ENCODE measurements around the gene HPSE. TPM values are rescaled to one million over a fixed set of nuclear protein-coding genes. Genes with fewer than 3 reads are reported as not detected.

HPSE gene
- total RNA-seq, 4 donors from 2014 or later, result 0.63 to 3.1 (median 1.3) TPM

DNA sequence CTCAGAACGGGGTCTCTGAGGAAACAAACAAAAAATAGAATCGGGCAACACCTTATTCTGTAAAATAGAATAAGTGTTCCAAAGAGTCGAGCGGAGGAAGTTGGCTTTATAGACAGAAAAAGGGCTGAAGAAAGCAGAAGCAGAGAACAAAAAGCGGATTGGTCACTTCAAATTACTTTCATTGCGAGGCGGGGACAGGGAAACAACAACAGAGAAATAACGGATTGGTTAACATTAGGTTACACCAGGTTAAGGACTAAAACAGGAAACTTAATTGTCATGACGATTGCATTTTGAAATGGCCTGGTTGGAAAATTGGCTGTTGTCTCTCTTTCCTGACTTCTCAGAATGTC, 49.6 kb downstream of the HPSE start:
- H3K4me1 ChIP-seq, result peaks cover 0 to 15% of the 10 kb centered on the region in 2 donors
- no peaks in the 10 kb centered on the region for H3K9me3 ChIP-seq
- TF ChIP-seq POLR2A (IDR thresholded peaks at IDR 0.05), result no peak
- TF ChIP-seq, protein P1, sequence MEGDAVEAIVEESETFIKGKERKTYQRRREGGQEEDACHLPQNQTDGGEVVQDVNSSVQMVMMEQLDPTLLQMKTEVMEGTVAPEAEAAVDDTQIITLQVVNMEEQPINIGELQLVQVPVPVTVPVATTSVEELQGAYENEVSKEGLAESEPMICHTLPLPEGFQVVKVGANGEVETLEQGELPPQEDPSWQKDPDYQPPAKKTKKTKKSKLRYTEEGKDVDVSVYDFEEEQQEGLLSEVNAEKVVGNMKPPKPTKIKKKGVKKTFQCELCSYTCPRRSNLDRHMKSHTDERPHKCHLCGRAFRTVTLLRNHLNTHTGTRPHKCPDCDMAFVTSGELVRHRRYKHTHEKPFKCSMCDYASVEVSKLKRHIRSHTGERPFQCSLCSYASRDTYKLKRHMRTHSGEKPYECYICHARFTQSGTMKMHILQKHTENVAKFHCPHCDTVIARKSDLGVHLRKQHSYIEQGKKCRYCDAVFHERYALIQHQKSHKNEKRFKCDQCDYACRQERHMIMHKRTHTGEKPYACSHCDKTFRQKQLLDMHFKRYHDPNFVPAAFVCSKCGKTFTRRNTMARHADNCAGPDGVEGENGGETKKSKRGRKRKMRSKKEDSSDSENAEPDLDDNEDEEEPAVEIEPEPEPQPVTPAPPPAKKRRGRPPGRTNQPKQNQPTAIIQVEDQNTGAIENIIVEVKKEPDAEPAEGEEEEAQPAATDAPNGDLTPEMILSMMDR (IDR thresholded peaks at IDR 0.05), result no peak
- no peaks in the 10 kb centered on the region for H3K36me3 ChIP-seq
- DNase-seq, result no peak
- 2 to 4% methylated on average over 9 of the region's 9 CpGs for WGBS, 2 donors
- no peaks in the 10 kb centered on the region for H3K27me3 ChIP-seq
- intact Hi-C loops (cut with DNase I), result loop anchor here (10.0 kb wide), 1 partner anchor 820 kb away; no protein-coding TSS in a partner anchor
- peak overlapping the region; percentile 4 to 71 (median 18) for H3K4me3 ChIP-seq (replicated peaks in 1 of 3)
- H3K27ac ChIP-seq, result peak overlapping the region; percentile 16 to 94 (median 93)

- TF ChIP-seq POLR2A (IDR thresholded peaks at IDR 0.05), result peak in 1 of 2 donors; percentile 87
- TF ChIP-seq, protein P1 (IDR thresholded peaks at IDR 0.05), result peak in 4 of 6 experiments; percentile 23 to 52 (median 41)
- Histone ChIP-seq H3K36me3 (no peaks in the 10 kb centered on the region), H3K4me3 (replicated peaks in 1 of 3) (peak within 1 kb of the TSS; percentile 4 to 71 (median 52)), H3K27me3 (no peaks in the 10 kb centered on the region), H3K4me1 (peaks cover 0 to 15% of the 10 kb centered on the region in 2 donors), H3K27ac (peak within 1 kb of the TSS; percentile 16 to 94 (median 93)), H3K9me3 (no peaks in the 10 kb centered on the region)
- WGBS, 2 donors, result 0% methylated on average over 34 to 37 of the region's 76 CpGs
- intact Hi-C loops (cut with DNase I), result loop anchor here (10.0 kb wide), 1 partner anchor 820 kb away; no protein-coding TSS in a partner anchor
- peak; percentile 96 for DNase-seq
These were observed 50.2 kb downstream of the HPSE start, which contains the start of gene COQ2 for GRCh38 chr4:83284193-83285054. Gene COQ2 (minus strand): TSS chr4:83284798. CDS start chr4:83284764, 34 bp downstream.

DNA sequence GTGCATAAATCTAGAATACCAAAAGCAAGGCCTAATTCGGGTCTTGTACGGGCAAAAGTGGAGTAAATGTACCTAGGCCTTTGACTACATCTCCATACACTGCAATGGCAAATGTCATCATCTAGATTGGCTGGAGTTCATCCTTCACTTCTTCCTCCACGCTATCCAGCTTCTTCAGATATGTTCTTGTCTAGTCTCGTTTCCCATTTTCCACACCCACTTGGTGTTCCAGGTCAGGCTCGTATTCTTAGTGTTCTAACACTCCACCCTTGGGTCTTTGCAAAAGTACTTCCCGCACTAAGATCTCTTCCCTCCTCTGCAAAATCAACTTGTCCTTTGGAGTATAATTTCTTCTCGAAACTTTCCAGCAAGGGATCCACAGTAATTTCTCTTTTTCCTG, 51.5 kb downstream of the HPSE start:
- intact Hi-C loops (cut with DNase I), result loop anchor here (10.0 kb wide), 1 partner anchor 818 kb away; no protein-coding TSS in a partner anchor
- Histone ChIP-seq H3K27ac (no peak overlapping the region), H3K36me3 (peaks cover 0 to 6% of the 10 kb centered on the region in 2 donors), H3K4me1 (peaks cover 0 to 15% of the 10 kb centered on the region in 2 donors), H3K27me3 (no peaks in the 10 kb centered on the region), H3K4me3 (replicated peaks in 1 of 3) (no peak overlapping the region), H3K9me3 (no peaks in the 10 kb centered on the region)
- TF ChIP-seq, protein P1 (IDR thresholded peaks at IDR 0.05), result no peak
- TF ChIP-seq POLR2A (IDR thresholded peaks at IDR 0.05), result no peak
- 93 to 94% methylated on average over 7 of the region's 7 CpGs for WGBS, 2 donors
- no peak for DNase-seq

- peaks cover 0 to 7% of the 10 kb centered on the region in 2 donors for H3K36me3 ChIP-seq
- H3K27me3 ChIP-seq, result no peaks in the 10 kb centered on the region
- intact Hi-C loops (cut with DNase I), result loop anchor here (10.0 kb wide), 1 partner anchor 817 kb away; no protein-coding TSS in a partner anchor
- H3K4me3 ChIP-seq (replicated peaks in 1 of 3), result no peak overlapping the region
- 32 to 34% methylated on average over 4 of the region's 4 CpGs for WGBS, 2 donors
- H3K9me3 ChIP-seq, result no peaks in the 10 kb centered on the region
- no peak overlapping the region for H3K27ac ChIP-seq
- H3K4me1 ChIP-seq, result peaks cover 0 to 15% of the 10 kb centered on the region in 2 donors
- TF ChIP-seq, protein P1 (IDR thresholded peaks at IDR 0.05), result peak; percentile 38 to 73 (median 65)
- no peak for TF ChIP-seq POLR2A (IDR thresholded peaks at IDR 0.05)
- DNase-seq, result peak; percentile 11 to 15
These were observed 52.6 kb downstream of the HPSE start for GRCh38 chr4:83282049-83282535.
